GM21526 (cell line): ENCODE results near the gene CIBAR2.

Source experiments
- ATAC-seq: cut with Tn5 transposase; IDR thresholded peaks from one replicate; pipeline ENCODE4 v1.9.1; 2021; ENCODE audit warnings: moderate library complexity; ENCODE audit not compliant: unreplicated experiment, low FRiP score

Gene CIBAR2

DNA sequence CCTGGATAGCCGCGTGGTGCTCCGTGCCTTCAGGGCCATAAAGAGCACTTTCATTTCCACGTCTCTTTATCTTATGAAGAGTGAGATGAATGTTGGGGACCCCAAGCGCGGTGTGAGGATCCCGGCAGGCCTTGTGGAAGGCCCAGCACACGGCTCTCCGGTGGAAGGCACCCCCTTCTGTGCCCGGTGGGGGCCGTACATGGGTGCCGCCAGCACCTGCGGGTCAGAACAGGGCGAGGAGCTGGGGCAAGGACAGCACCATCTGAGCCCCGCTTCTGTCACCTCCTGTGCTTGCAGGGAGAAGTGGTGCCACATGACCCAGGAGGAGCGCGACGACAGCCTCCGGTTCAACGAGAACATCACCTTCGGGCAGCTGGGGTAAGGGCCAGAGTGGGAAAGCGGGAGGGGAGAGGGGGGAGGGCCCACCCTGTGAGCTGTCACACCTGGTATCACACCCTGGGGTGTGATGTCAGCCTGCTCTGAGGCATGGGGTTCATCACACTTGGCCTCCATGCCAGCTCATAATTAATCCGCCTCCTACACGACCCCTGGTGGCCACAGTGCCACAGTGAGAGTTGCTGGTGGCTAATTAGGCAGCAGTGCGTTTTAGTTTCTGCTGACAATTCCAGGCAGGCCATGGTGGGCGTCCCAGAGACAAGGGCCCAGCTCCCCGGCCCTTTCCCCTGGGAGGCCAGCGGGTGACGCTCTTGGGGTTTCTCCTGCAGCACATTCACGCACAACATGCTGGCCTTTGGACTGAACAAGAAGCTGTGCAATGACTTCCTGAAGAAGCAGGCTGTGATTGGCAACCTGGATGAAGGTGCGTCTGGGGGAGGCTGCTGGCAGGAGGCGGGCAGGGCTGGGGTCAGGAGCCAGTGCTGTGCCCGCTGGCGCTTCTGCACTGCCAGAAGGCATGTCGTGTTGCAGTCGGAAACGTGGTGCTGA, 25.7 kb downstream of the CIBAR2 start:
- ATAC-seq = no peak

DNA sequence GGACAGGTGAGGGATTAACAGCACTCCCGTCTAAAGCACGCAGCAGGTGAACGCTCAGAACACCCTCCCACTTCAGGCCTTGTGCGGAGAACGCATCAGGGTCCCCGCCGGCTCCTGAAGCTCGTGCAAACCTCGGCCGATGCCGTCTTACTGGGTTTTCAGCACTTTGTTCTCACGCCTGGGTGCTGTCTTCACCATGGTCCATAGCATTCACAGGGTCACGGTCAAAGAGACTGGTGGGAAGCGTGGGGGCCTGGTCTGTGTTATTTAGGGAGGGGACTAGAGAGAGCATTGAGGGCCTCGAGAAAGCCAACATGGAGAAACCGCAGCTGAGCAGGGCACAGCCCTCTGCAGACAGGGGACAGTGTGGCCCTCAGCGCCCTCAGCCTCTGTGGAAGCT, 26.6 kb downstream of the CIBAR2 start:
- ATAC-seq = no peak

DNA sequence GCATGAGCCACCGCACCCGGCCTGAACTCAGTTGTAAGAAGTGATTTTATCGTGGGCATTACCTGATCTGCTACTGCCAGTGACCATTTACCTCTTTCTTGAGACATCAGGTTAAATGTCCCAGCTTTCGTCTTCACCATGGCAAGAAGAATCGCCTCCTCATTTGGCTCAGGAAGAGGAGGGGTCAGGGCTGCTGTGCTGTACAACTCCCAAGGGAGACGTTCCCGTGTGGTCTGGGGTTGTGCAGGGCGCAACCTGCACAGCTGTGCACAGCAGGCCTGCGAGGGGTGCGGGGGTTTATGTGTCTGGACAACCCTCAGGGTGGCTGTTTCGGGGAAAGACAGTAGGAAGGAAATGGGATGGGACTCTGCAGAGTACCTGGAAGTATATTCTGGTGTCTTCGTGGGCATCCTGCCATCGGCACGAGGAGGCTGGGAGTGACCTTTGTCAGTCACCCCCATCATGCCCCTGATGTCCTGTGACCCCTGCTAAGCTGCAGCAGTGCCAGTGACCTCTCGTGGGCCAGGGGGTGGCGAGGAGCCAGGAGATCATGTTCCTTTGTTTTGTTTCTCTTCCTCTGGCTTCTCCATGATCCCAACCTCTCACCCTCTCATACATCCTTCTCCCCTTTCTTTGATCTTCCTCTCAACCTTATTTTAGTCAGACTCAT, 27.3 kb downstream of the CIBAR2 start:
- no peak for ATAC-seq

DNA sequence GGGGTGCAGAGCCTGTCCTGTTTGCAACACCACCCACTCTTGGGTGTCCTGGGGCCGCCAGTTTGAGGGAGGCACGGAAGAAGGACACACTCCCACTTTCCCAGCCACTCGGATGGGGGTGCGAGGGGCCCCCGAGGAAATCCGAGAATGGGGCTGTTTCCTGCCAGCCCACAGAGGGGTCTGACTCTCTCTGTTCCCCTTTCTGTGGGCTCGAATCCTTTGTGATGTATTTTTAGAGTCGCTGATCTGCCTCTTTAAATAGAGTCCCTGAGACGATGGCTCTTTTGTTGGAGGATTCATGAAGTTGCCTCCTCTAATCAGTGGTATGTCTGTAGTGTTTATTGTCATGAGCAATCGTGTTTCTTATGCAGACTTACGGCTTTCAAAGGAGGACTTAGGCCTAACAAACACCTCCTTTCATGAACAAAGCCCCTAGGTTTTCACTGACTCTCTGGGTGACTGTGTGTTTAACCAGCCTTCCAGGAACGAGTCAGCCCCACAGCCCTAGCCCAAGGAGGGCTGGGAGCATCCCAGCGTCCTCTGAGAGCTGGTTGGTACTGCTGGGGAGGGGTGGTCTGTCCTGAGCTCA, 29.1 kb downstream of the CIBAR2 start:
- no peak for ATAC-seq

DNA sequence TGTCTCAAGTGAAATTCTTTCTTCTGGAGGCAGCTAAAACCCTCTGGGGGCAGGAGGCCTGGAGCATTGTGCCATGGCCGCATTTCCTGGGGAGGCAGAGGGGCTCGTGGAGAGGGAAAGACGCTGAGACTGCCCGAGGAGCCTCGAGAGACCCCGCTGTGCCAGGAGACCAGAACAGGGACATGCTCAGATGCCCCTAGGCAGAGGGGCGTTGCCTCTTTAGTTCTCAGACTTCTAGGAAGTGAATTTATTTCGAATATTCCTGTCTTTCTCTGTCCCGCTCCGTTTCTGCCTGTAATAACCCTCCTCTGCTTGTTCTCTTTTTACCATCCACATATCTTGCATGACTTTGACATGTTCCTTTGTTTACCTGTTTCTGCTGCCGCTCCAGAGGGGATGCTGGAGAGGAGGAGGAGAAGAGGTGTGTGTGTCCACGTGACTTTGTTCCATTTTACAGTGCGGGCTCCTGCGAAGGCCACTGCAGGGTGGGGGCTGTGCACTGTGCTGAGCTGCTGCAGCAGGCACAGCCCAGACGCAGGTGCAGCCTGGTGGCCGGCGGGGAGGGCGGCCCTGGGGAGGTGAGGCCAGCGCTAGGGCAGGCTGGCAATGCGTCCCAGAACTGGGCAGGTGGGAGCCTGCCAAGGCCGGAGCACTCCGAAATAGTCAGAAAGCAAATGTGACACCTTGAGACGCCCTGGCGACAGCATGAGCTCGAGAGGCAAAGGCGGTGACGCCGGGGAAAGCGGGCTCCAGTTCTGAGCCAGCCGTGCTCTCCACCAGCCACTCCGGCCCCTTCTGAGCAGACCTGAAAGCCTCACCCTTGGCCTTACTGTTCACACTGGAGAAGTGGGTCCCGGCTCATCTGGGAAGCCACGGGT, 29.9 kb downstream of the CIBAR2 start:
- no peak for ATAC-seq

DNA sequence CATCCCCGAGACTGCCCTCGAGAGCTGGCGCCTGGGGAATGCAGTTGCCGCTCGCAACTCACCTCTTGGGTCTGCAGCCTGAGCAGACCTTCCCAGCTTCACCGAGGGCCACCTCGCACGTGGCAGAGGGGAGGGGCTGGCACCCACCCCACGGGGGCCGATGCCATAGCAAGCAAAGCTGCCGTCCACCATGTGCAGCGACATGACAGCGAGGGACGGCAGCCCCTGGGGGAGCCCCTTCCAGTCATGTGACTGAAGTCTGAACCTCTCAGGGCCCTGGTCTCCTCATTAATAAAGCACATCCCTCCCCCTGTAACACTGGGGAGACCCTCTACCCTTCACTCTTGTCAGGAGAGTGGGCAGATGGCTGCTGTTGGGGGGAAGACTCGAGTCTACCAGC, 30.5 kb downstream of the CIBAR2 start:
- ATAC-seq = no peak

DNA sequence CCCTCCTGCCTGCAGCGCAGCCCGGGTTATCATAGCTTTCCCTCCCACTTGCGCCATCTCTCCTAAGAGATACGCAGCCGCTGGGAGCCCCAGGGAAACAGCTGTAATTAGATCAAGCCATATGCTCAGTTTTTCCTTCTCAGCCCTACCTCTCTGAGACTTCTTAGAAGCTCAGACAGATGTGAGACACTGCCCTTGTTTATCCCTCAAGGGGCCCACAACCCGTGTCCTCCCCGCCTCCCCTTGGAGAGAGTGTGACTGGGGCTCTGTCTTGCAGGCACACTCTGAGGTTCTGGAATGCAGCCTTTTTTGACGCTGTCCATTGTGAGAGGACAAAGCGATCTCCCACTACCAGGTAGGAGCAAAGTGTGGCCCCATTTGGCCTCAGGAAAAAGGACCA, 31.2 kb downstream of the CIBAR2 start:
- no peak for ATAC-seq

DNA sequence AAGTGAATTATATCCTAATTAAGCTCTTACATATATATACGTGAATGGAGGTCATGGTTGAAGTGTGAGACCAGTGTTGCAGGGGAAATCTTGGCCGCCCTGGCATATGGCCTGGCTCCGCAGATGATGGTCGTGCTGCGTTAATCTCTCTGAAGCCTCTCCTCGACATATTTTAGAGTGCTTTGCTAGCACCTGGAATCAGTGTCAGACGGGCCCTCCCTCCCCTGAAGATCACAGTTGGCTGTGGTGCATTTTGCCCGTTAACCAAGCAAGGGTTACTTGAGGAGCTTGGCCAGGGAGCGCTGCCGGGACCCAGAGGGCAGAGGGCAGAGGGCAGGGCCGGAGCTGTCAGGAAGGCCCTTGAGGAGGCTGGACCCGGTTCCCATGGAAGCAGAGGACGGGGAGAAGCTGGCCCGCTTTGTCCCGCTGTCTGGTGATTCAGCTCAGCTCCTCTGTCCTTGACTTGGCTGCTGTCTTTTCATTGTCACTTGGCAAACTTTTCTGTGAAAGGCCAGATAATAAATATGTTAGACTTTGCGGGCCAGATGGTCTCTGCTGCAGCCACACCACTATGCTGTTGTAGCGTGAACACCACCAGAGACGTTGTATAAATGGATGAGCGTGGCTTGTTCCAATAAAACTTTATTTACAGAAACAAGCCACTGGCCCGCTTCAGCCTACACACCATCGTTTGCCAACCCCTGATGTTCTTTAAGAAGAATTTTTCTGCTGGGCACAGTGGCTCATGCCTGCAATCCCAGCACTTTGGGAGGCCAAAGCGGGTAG, 32.3 kb downstream of the CIBAR2 start:
- no peak for ATAC-seq

DNA sequence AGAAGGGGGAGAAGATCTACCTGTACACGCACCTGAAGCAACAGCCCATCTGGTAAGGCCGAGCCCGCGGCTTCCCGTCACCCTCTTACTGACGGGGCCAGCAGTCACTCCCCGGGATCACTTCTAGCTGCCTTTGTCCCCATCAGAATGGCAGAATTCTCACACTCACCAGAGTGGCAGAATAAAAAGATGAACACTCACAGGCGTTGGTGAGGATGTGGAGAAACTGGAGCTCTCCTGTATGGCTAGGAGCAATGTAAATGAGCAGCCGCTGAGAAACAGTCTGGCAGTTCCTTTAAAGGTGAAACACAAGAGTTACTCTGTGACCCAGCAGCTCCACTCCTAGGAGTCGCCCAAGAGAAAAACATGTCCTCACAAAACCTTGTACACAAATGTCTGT, 33.3 kb downstream of the CIBAR2 start:
- no peak for ATAC-seq

DNA sequence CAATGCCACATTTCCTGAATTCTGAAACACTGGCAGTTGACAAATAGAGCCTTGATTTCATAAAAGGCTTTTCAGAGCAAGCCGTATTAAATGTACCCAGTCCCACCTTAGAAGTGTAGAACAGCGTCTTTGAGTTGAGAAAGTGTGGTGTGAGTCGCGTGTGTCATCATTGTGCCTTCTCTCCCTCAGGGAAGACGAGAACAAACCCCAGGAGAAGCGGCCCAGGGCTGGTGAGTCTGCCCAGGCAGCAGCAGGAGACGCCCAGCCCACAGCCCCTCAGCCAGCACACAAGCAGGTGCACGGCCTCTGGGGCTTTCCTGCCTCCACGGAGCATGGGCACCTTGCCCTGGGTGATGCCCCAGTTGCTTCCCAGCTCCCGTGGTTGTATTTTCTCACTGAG, 34.0 kb downstream of the CIBAR2 start:
- ATAC-seq = no peak

DNA sequence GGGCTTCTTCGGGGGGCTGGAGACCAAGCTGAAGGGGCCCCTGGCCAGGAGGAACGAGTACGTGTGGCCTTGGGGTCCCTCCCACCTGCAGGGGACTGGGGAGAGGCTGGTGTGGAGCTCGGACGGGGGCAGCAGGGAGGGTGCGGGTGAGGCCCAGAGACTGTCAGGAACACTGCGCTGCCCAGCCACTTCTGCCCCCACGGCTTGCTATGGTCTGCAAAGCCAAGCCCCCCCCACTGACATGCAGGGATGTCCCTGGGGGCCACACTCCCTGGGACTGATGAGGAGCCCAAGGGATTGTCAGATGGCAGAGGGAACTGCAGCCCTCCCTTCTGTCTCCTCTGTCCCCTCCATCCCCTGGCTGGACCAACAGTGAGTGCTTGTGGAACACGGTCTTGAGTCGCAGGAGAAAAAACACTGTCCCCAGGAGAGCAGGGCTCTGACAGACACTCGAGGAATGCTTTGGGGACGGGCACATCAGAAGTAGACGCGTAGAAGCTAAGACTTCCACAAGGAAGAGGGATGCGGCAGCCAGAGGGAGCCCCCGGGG, 34.6 kb downstream of the CIBAR2 start:
- no peak for ATAC-seq

DNA sequence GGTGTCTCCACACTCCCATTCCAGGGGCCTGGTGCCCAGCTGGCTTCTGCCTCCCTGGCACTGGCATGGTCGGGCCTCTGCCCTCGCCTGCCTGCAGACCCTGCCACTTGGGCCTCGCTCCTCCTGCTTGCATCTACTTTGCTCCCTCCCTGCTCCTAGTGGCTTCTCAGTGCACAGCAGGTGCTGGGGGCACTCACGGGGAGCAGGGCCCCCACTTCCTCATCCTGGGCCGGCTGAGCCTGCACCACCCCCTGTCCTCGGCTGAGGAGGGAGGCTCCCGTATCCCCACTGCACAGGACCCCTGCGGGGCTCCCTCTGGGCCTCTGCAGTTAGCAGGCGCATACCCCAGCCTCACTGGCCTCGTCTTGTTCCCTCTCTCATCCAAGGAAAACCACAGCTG, 35.2 kb downstream of the CIBAR2 start:
- ATAC-seq = no peak

DNA sequence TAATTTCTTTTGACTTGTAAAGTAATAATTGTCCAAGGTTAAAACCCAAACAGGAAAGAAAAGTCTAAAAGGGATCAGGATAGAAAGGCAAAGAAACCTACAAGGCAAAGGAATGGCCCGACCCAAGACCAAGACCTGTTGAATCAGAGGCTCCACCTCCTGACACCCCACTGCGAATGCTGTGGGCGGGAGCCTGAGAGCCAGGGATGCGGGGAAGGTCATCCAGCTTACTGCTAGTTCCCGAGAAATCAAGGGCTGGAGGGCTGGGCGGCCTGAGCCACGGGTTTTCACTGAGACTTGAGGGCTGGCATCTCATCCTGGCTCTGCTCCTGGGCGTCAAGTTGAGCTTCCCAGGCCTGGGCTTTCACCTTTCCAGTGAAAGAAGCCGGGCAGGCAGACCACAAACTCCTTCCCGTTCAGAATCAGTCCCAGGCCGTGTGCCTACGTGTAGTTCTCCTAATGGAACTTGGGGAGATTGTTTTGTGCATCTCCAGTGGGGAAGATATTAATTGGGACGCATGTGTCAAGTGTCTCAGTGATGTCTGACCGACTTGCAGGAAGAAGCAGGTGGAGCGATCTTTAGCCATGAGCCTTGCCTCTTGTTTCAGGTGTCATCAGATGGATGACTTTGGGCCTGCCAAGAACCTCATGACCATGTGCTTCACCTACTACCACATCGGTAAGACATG, 36.9 kb downstream of the CIBAR2 start:
- no peak for ATAC-seq

DNA sequence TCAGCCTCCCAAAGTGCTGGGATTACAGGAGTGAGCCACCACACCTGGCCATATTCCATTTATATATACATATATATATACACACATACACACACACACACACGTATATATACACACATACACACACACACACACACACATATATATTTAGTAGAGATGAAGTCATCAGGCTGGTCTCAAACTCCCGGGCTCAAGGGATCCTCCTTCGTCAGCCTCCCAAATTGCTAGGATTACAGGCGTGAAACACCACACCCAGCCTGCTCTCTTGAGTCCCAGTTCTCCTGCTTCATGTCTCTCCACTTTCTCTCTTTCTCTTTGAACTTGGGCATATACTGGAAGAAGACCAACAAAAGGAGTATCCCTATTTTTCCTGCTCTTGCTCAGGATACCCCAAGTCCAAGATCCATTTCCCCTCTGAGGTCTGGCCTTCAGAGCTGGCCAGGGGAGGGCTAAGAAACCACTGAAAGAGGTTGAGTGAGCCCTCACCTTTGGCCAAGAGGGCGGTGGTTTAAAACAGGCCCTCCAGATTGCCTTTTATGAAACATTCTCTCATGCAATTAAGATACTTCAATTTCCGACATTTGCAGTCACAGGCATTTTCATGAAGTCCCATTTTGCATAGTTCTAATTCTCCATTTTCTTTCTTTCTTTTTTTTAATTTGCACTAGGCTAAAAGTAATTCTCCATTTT, 37.9 kb downstream of the CIBAR2 start:
- ATAC-seq = no peak

DNA sequence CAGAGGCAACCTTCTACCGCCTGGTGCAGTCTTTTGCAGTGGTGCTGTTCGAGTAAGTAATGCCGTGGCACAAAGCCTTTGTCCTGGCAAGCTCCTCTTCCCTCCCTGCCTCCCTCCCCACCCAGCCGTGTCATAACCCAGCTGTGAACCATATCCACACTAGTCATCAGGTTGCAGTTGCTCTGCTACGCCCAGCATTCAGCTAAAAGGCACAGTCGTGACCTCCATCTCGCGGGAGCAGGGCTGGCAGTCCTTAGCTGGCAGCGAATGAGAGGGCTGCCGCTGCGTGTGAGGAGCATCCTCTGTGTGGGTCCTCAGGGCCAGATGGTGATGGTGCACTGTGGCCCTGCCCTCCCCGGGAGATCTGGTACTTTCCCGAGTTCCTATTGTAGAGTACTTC, 39.3 kb downstream of the CIBAR2 start:
- ATAC-seq = no peak

DNA sequence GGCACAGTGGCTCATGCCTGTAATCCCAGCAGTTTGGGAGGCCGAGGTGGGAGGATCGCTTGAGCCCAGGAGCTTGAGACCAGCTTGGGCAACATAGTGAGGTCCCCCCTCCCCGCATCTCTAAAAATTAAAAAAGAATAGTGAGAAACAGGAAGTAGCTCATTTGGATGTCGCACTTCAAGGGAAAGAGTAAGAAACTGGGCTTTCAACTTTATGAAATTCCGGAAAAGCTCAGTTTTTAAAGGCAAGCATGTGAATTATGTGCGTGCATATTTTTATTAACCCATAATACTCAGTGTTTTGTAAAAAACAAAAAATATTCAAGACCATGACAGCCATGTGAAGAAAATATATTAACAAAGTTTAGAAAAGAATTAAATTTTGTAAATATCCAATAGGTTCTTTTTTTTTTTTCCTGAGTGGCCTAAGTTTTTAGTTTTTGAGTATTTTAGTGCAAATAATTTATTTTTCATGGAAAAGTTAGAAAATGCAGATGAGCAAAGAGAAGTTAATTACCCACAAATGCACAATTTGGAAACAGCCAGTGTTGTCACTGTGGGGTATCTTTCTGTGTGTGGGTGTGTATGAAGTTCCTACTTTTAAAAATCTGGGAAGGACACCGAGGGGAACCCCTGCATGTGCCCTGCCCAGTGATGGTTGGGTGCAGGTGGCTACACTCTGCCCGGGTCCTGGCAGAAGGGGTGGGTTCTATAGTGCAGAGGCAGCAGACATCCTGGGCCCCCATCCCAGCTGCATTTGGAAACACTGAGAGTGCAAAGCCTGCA, 40.0 kb downstream of the CIBAR2 start:
- no peak for ATAC-seq

DNA sequence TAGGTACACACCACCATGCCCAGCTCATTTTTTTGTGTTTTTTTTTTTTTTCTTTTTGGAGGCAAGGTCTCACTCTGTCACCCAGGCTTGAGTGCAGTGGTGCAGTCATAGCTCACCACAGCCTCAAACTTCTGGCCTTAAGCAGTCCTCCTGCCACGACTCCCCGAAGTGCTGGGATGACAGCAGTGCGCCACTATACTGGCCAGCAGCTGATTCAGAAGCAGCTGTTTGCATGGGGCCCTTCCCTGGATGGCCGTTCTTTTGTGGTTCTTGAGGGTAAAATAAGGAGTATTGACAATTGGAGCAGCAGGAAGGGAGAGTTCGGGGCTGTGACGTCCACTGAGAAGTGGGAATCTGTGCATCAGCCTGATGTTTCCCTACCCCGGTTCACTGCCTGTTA, 43.1 kb downstream of the CIBAR2 start:
- no peak for ATAC-seq

DNA sequence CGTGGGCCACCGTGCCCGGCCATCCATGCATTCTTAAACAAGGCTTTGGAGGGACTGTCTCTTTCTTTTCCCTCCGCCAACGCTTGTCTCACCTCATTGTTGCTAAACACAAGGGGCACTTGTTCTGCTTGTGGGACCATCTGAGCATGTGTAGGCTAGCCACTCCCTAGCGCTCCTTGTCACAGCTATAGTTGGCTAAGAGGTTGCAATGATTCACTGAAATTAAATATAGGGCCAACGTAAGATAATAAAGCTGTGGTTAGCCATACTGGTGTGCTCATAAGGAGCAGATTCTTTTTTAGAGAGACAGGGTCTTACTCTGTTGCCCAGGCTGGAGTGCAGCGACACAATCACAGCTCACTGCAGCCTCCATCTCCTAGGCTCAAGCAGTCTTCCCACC, 43.5 kb downstream of the CIBAR2 start:
- no peak for ATAC-seq
